ENCODE results near the gene FNDC11.

DNA sequence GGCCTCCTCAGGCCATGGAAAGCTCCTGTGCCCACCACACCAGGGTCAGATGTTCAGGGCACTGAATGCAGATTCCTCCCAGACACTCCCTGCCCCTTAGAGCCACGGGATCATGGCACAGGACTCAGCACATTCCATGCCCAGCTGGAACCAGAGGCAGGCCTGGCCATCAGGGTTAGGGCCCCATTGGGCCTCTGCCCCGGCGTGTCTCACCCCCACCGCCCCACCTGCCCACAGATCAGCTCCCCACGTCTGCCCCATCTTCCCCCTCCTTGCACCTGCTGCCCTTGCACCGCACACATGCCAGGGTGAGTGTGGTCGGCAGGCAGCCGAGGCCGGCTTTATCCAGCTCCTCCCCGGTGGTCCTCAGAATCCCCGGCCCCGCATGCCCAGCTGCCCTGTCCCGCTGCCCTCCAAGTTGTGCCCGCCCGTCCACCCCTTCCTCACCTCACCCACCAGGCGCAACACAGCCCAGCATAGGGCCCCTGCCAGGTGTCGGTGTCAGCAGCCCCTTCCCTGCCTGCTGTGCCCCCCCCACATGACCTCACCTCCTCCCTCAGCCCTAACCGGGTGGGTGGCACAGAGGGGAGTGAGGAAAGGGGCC is 4.2 kb upstream of the FNDC11 start:
- TF ChIP-seq, protein P1, sequence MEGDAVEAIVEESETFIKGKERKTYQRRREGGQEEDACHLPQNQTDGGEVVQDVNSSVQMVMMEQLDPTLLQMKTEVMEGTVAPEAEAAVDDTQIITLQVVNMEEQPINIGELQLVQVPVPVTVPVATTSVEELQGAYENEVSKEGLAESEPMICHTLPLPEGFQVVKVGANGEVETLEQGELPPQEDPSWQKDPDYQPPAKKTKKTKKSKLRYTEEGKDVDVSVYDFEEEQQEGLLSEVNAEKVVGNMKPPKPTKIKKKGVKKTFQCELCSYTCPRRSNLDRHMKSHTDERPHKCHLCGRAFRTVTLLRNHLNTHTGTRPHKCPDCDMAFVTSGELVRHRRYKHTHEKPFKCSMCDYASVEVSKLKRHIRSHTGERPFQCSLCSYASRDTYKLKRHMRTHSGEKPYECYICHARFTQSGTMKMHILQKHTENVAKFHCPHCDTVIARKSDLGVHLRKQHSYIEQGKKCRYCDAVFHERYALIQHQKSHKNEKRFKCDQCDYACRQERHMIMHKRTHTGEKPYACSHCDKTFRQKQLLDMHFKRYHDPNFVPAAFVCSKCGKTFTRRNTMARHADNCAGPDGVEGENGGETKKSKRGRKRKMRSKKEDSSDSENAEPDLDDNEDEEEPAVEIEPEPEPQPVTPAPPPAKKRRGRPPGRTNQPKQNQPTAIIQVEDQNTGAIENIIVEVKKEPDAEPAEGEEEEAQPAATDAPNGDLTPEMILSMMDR (IDR thresholded peaks at IDR 0.05) = no peak
- no peak for TF ChIP-seq POLR2AphosphoS5 (IDR thresholded peaks at IDR 0.05)
- no peak for TF ChIP-seq POLR2A (IDR thresholded peaks at IDR 0.05)

Data from prostate gland (tissue), 2 donors.